ENCODE data around the gene SNX8.

GRCh38 chr7:2251841-2252771 is 62.1 kb downstream of the SNX8 start:
- TF ChIP-seq ZBTB33 (IDR thresholded peaks at IDR 0.05) (no peak), REST (IDR thresholded peaks at IDR 0.05) (no peak), YY1 (IDR thresholded peaks at IDR 0.05) (no peak)
- TF ChIP-seq, protein P1, sequence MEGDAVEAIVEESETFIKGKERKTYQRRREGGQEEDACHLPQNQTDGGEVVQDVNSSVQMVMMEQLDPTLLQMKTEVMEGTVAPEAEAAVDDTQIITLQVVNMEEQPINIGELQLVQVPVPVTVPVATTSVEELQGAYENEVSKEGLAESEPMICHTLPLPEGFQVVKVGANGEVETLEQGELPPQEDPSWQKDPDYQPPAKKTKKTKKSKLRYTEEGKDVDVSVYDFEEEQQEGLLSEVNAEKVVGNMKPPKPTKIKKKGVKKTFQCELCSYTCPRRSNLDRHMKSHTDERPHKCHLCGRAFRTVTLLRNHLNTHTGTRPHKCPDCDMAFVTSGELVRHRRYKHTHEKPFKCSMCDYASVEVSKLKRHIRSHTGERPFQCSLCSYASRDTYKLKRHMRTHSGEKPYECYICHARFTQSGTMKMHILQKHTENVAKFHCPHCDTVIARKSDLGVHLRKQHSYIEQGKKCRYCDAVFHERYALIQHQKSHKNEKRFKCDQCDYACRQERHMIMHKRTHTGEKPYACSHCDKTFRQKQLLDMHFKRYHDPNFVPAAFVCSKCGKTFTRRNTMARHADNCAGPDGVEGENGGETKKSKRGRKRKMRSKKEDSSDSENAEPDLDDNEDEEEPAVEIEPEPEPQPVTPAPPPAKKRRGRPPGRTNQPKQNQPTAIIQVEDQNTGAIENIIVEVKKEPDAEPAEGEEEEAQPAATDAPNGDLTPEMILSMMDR (IDR thresholded peaks at IDR 0.05; ENCODE audit: low read depth, low read length, missing input control): no peak

Measured in liver (tissue), 2 donors.